KOPT-K1 (cell line): Measurements from ENCODE around the gene LMX1A.

Experiments used
- H3K27ac ChIP-seq: fragments of 200-600 bp; sonication (generic); 2 replicates; pipeline ENCODE4 v1.5.1; 2016; ENCODE audit warnings: antibody characterized with exemption, mild to moderate bottlenecking, low read depth, low read length; ENCODE audit not compliant: poor library complexity, severe bottlenecking
- H3K36me3 ChIP-seq: fragments of 200-600 bp; sonication (generic); 2 replicates; pipeline ENCODE4 v1.5.1; 2017; ENCODE audit warnings: antibody characterized with exemption, mild to moderate bottlenecking, low read length, moderate library complexity; ENCODE audit not compliant: insufficient read depth
- H3K9me3 ChIP-seq: fragments of 200-600 bp; sonication (generic); 2 replicates; pipeline ENCODE4 v1.5.1; 2017; ENCODE audit warnings: antibody characterized with exemption, low read length, mild to moderate bottlenecking; ENCODE audit not compliant: insufficient read depth, poor library complexity, severe bottlenecking

Gene LMX1A

DNA sequence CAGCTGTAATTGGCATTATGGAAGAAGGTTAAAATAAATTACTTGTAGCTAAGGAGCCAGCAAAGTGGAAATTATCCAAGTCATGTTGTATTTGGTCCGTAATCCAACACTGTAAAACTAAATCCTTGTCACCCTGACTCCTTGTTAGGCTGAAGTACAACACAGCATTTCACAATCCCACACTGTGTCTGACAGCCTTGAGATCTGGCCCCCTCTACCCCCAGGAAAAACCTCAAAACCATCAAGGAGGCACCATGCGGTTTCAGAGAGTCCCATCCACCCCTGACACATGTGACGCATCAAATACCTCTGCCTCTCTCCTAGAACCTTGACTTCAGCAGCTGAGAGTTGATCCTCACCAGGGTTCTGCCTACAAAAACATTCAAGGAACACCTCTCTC lies 41.0 kb downstream of the LMX1A start:
- Histone ChIP-seq H3K36me3 (no peaks in the 10 kb centered on the region), H3K27ac (no peak overlapping the region), H3K9me3 (no peaks in the 10 kb centered on the region)

DNA sequence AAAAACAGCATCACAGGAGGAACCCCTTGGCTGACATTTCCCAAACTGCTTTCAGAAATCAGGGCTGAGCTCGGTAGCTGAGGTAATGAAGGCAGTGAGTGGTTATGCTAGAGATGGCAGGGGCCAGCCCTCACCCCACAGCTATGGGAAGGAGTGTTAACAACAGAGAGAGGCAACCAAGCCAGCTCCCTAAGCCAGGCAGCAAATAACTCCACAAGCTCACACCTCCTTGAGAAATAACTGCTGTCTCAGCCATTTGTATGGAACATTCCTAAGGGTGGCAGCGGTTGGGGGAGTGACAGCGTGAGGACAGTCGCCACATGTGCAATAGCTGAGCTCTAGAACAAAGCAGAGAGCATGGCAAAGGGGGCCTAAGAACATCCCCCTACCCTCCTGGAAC lies 42.6 kb downstream of the LMX1A start:
- Histone ChIP-seq H3K9me3 (no peaks in the 10 kb centered on the region), H3K36me3 (no peaks in the 10 kb centered on the region), H3K27ac (no peak overlapping the region)

DNA sequence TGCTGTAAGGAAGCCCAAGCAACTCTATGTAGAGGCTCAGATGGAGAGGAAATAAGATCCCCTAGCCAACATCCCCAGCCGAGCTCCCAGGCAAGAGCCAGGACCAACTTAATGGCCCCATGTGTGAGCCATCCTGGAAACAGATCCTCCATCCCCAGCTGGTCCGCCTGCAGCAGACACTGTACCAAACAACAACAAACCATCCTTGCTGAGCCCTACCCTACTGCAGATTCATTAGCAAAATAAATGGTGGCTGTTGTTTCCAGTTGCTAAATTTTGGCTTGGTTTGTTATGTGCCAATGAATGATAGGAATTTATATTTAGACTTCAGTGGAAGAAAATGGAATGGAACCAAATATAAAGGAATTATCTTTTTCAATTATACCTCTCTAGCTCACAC lies 43.9 kb downstream of the LMX1A start:
- H3K27ac ChIP-seq, result no peak overlapping the region
- H3K36me3 ChIP-seq, result no peaks in the 10 kb centered on the region
- no peaks in the 10 kb centered on the region for H3K9me3 ChIP-seq

DNA sequence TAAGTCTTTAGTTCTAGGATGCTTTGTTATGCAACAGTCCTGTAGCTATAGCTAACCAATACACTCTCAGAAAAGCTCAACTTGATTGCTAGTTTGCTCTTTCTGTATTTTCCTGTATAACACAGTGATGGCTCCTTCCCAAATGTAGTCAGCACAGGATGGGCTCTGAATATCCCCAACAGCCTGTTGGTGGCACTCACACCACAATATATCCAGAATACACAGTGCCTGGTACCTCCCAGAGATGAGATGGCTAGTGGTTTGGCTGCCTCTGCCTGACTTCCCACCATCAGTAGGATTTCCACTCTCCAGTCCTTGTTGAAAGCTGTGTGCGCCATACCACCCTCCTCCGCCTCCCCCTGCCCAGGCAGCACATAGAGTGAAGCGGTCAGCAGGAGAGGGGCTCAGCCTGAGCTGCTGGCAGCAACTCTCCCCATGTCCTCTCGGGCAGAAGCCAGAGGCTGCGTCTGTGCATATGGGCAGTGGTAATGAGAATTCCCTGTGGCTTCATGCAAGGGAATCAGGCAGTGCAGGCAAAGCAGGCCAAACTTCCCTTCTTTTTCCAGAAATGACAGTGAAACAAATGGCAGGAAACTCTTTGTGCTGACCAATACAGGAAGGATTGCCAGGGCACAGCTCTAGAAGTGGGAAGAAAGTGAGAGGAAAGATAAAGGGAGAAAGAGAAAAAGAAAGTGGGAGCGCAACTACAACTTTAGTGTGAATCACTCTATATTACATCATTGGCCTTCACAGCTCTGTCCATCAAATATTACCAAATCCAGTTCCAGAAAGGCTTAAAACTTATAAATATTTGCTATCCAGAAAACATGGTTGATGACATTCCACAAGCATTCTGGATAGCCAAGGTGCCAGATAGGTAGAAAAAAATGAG lies 49.7 kb downstream of the LMX1A start:
- Histone ChIP-seq H3K36me3 (no peaks in the 10 kb centered on the region), H3K9me3 (no peaks in the 10 kb centered on the region), H3K27ac (no peak overlapping the region)

DNA sequence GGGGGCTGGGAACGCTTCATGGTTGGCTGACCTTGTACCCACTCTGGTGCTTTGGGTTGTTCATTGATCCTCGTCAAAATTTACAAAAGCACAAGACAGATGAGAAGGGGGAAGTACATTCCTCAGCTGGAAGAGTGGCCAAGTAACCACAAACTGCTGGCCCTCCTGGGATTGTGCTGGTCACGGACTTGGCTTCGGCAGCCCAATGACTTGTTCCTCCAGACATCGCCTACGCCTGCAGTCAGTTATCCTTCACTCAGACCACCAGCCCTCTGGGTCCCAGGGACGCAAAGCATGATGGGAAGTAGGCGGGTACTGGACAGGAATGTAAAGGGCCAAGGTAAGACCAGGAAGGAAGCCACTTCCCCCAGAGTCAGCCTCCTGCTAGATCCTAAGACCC lies 53.1 kb downstream of the LMX1A start:
- Histone ChIP-seq H3K36me3 (no peaks in the 10 kb centered on the region), H3K27ac (no peak overlapping the region), H3K9me3 (no peaks in the 10 kb centered on the region)

DNA sequence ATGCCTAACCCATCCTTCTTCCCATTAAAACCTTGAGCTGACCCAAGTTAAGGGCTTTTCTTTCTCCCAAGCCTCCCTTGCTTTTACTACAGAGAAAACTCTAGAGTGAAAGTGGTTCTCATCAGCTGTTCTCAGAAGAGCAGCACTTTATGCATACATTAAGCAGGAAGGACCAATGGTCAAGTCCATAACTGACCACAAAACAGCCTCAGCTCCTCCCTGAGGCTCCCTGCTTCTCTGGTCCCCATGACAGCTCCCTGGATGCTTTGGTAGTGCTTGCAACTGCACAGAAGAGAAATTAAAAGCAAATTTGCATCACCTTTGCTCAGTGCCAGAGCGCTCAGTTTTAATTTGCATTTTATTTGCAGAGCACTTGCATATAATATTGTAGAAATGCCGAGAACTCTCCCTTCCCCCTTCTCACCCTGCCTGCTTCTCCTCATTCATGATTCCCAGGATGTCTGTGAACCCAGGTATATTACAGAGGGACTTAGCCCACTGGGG lies 56.1 kb downstream of the LMX1A start:
- Histone ChIP-seq H3K36me3 (no peaks in the 10 kb centered on the region), H3K27ac (no peak overlapping the region), H3K9me3 (no peaks in the 10 kb centered on the region)

DNA sequence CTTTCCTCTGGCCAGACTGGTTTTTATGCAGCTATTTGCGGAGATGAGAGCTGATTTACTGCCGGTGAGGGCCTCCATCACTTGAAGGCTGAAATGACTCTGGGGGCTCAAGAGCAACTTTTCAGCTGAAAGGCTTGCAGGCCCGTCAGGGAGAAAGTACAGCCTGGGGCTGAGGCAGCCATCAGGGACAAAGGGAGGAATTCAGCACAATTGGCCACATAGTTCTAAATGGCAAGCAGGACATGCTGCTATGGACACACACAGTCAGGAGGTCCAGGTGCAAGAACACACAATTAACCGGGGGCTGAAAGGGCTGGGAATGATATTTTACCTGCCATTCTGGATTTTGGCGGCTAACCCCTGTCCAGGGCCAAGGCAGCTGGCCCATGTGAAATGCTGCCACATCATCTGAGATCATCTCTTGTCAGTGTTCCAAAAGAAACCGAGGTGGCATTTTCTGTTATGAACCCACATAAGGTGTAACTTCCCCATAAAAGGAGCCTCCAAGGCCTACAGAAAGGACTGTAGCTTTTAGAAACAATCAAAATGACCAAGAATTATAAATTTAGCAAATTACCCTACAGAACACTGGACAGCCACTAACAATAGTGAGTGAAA lies 58.2 kb downstream of the LMX1A start:
- Histone ChIP-seq H3K36me3 (no peaks in the 10 kb centered on the region), H3K9me3 (no peaks in the 10 kb centered on the region), H3K27ac (no peak overlapping the region)

DNA sequence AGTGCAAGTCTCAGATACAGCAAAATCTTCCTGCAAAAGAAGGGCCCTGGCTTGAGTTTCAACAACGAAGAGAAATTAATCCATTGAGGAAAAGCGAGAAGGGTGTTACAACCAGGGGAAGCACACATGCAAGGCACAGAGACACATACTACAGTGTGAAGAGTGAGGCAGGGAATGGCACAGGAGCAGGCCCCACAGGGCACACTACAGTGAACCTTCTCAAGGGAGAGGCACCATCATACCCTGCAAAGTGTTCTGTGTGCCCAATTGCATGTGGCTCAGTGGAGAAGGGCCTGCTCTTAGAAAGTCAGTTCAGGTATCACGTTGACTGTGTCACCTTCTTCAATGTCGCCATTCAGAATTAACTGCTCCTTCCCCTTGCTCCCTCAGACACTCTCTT lies 60.3 kb downstream of the LMX1A start:
- no peaks in the 10 kb centered on the region for H3K36me3 ChIP-seq
- no peak overlapping the region for H3K27ac ChIP-seq
- H3K9me3 ChIP-seq, result no peaks in the 10 kb centered on the region

DNA sequence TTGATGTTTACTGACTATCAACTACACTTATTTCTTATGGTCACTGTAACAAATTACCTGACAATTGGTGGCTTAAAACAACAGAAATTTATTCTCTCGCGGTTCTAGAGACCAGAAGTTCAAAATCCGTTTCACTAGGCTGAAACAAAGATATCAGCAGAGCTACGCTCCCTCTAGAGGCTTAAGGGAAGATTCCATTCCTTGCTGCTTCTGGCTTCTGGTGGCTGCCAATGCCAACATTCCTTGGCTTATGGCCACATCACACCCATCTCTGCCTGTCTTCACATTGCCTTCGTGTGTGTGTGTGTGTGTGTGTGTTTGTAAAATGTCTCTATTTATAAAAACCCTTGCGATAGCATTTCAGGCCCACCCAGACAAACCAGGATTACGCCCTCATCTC lies 66.4 kb downstream of the LMX1A start:
- no peaks in the 10 kb centered on the region for H3K9me3 ChIP-seq
- no peak overlapping the region for H3K27ac ChIP-seq
- no peaks in the 10 kb centered on the region for H3K36me3 ChIP-seq

DNA sequence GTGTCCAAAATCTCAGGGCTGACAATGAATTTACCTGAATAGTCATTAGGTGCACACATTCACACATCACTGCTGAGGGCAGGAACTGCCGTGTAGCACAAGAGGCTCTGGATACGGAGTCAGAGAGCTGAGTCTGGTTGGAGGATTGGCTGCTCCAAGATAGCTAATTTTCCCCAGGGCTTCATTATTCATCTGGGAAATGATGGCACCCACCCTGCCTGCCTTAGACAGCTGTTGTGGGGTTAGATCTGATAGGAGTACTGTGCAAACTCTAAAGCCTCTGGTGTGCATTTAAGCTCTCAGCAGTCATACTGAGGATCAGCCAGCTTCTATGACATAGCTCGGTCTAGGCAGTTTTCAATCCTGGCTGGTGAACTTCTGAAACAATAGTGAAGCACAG lies 67.0 kb downstream of the LMX1A start:
- Histone ChIP-seq H3K9me3 (no peaks in the 10 kb centered on the region), H3K27ac (no peak overlapping the region), H3K36me3 (no peaks in the 10 kb centered on the region)

DNA sequence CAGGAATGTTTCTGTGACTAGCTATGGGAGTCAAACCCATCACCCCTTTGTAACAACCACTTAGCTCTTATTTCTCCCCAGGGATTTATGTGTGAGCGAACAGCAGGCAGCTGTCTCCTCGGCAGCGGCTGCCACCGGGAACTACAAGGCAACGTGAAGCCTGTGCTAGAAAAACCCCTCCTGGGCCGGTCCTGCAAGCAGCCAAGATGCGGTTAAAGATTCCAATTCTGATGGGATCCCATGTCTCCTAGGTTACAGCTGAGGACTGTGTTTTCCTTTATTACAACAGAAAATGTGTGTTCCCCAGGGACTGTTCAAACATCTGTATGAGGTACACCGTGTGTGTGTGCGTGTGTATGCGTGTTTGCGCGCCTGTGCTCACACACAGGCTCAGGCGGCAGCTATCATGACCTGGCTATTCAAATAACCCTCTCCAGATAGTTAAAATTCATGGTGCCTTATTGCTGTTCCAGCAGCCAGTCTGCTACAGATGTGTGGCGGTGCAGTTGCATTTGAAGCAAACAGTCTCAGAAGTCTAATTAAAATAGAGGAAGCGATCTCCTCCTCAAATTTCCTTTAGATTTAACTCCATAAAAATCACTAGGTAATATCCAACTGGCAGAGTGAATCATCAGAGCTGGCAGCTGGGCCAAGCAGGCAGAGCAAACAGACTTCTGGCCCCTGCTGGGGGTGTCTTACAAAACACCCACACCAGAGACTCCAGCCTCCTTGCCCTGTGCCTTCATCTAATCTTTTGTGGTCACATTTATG lies 68.0 kb downstream of the LMX1A start:
- H3K36me3 ChIP-seq, result no peaks in the 10 kb centered on the region
- H3K27ac ChIP-seq, result no peak overlapping the region
- no peaks in the 10 kb centered on the region for H3K9me3 ChIP-seq

DNA sequence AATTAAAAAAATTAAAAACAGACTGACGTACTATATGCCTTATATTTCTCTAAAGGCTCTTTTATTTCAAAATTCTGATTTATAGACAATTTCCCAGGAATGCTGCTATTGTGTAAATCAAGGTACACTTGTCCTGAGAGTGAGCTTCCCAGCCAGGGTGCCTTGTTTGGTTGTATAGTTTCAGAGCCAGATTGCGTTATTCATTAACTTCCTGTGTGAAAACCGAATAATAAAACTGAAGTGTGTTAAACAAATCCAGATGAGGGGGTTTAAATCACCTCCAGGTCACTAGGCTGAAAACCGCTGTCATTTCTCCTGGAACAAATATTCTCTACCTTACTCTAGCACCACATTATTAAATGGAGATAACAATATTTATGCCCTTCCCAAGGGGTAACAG lies 68.7 kb downstream of the LMX1A start:
- no peak overlapping the region for H3K27ac ChIP-seq
- no peaks in the 10 kb centered on the region for H3K9me3 ChIP-seq
- no peaks in the 10 kb centered on the region for H3K36me3 ChIP-seq

DNA sequence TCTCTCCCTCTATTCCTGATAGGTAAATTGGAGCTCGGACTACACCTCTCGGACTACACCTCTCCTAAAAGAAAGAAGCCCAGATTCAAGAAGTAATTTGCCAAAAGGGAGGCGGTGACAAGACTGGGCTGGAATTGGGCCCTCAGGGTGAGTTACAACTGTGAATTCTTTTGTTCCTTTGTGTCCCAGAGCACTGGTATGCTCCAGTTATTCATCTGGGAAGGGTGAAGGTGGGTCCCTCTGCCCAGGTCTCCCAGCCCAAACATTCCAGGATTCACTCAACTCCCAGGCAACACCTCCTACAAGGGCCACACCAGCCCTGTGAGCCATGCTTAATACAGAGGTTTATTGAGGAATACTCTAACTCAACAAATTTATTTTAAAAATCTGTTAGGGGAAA lies 69.2 kb downstream of the LMX1A start:
- Histone ChIP-seq H3K9me3 (no peaks in the 10 kb centered on the region), H3K36me3 (no peaks in the 10 kb centered on the region), H3K27ac (no peak overlapping the region)

DNA sequence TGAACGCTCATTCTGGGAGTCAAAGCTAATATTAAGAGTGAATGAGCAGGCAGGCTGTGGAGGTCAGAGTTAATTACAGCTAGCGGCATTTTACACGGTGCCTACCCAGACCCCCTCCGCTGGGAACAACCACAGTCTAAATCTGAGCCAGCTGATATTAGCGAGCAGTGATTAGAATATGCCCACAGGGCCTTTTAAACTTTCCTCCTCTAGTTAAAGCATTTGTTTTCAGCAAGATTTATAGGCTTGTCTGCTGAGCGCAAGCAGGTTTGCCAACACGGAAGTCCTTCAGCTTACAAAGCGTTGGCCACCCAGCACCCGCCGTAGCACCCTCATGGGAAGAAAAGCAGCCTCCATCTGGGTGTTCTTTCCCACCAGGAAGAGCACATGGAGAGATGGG lies 72.1 kb downstream of the LMX1A start:
- H3K27ac ChIP-seq, result no peak overlapping the region
- no peaks in the 10 kb centered on the region for H3K36me3 ChIP-seq
- no peaks in the 10 kb centered on the region for H3K9me3 ChIP-seq

DNA sequence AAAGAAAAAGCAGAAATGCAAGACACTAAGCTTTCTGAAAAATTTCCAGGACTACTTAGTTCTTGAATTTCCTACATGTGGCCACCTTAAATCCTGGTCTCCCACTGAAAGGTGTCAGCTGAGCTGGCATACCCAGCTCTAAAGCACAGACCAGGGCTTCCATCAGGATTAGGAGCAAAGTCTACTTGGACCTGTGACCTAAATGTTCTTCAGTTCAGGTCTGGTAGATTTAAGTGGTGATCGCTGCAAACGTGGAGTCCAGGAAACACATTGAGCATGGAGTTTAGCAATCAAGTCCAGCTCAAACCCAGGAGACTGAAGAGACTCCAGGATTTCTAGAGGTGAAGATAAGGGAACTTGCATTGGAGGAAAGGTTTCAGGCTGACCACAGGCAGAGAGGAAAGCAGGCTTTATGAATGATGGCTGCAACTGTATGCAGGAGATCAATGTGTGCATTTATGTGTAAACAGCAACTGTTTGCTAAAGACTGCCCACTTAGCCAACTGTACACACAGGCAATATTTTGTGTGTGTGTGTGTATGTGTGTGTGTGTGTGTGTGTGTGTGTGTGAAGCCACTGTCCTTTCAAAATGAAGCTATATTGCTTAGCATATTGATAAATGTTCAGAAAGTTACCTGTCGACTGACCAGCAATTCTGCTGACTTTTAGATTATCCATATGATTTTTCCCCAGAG lies 75.2 kb downstream of the LMX1A start:
- Histone ChIP-seq H3K36me3 (no peaks in the 10 kb centered on the region), H3K9me3 (no peaks in the 10 kb centered on the region), H3K27ac (no peak overlapping the region)
